HS-5 (cell line): Measurements from ENCODE around the gene PCSK7.

Experiments
- DNase-seq: peaks from one replicate; pipeline ENCODE4 v3.0.0-alpha.2; 2012; ENCODE audit warnings: low read depth

PCSK7 gene

GRCh38 chr11:117181586-117182550 lies 50.0 kb downstream of the PCSK7 start:
- DNase-seq: no peak

GRCh38 chr11:117180661-117181585 lies 51.0 kb downstream of the PCSK7 start:
- no peak for DNase-seq

GRCh38 chr11:117180020-117180419 lies 51.9 kb downstream of the PCSK7 start:
- no peak for DNase-seq

- DNase-seq: no peak
These were observed 52.5 kb downstream of the PCSK7 start for GRCh38 chr11:117179048-117179999.

- peak; percentile 63 for DNase-seq
These were observed 53.5 kb downstream of the PCSK7 start, which contains the start of gene SIDT2 for GRCh38 chr11:117178210-117179034. SIDT2 (plus strand) TSS chr11:117178743; CDS start chr11:117179264, 521 bp downstream.

- no peak for DNase-seq
These were observed 54.2 kb downstream of the PCSK7 start for GRCh38 chr11:117177534-117178209.

GRCh38 chr11:117176186-117176585 lies 55.7 kb downstream of the PCSK7 start:
- no peak for DNase-seq

- no peak for DNase-seq
These were observed 56.1 kb downstream of the PCSK7 start for GRCh38 chr11:117175781-117176180.

GRCh38 chr11:117175104-117175503 lies 56.8 kb downstream of the PCSK7 start:
- no peak for DNase-seq

GRCh38 chr11:117172724-117173421 lies 59.0 kb downstream of the PCSK7 start:
- no peak for DNase-seq

GRCh38 chr11:117171404-117172061 lies 60.3 kb downstream of the PCSK7 start:
- no peak for DNase-seq

GRCh38 chr11:117171007-117171403 lies 60.9 kb downstream of the PCSK7 start:
- no peak for DNase-seq

- no peak for DNase-seq
These were observed 61.7 kb downstream of the PCSK7 start for GRCh38 chr11:117170210-117170609.

- no peak for DNase-seq
These were observed 62.1 kb downstream of the PCSK7 start for GRCh38 chr11:117169736-117170135.

GRCh38 chr11:117166491-117166890 lies 65.4 kb downstream of the PCSK7 start:
- DNase-seq: no peak

- DNase-seq: no peak
These were observed 71.0 kb downstream of the PCSK7 start for GRCh38 chr11:117160826-117161225.

- DNase-seq: no peak
These were observed 72.0 kb downstream of the PCSK7 start for GRCh38 chr11:117159892-117160291.

- no peak for DNase-seq
These were observed 74.4 kb downstream of the PCSK7 start for GRCh38 chr11:117157507-117157906.

- DNase-seq: no peak
These were observed 77.4 kb downstream of the PCSK7 start for GRCh38 chr11:117154468-117154867.
